Measurements from ENCODE around the gene MYOF.

The MYOF gene

GRCh38 chr10:93261089-93261488 is 221.0 kb downstream of the MYOF start:
- TF ChIP-seq CTCF (IDR thresholded peaks at IDR 0.05; ENCODE audit: extremely low read depth, missing control alignments) = no peak
- DNase-seq (ENCODE audit: low spot score) = no peak

GRCh38 chr10:93259126-93259525 is 223.0 kb downstream of the MYOF start:
- no peak for TF ChIP-seq CTCF (IDR thresholded peaks at IDR 0.05; ENCODE audit: extremely low read depth, missing control alignments)
- DNase-seq (ENCODE audit: low spot score) = no peak

All from GM20000 (cell line).